Amniotic stem cell (primary cell): ENCODE results near the gene MND1.
"Not testable (repeated sequence)": the region's sequence is repeated elsewhere in the genome, so short reads cannot be mapped to it uniquely, and the experiment has no call there.

Source experiments
- DNase-seq: peaks from one replicate; lab custom pipeline; 2025; lab: John Stamatoyannopoulos, UW

MND1 gene

DNA sequence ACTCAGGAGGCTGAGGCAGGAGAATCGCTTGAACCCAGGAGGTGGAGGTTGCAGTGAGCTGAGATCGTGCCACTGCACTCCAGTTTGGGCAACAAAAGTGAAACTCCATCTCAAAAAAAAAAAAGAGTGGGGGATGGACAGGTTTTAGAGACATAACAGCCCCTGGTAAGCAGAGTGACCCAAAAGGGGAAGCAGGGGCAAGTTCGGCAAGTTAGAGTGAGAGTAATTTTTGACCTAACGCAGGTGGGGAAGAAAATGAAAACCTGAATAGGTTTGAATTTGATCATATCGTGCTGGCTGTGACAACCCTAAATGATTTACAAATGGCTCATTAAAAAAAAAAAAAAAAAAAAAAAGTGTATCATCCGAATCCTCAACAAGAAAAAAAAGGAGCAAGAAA lies 96.0 kb downstream of the MND1 start:
- DNase-seq = no peak

- no peak for DNase-seq
Observed at GRCh38 chr4:153447175-153447905, 102.9 kb downstream of the MND1 start.

DNA sequence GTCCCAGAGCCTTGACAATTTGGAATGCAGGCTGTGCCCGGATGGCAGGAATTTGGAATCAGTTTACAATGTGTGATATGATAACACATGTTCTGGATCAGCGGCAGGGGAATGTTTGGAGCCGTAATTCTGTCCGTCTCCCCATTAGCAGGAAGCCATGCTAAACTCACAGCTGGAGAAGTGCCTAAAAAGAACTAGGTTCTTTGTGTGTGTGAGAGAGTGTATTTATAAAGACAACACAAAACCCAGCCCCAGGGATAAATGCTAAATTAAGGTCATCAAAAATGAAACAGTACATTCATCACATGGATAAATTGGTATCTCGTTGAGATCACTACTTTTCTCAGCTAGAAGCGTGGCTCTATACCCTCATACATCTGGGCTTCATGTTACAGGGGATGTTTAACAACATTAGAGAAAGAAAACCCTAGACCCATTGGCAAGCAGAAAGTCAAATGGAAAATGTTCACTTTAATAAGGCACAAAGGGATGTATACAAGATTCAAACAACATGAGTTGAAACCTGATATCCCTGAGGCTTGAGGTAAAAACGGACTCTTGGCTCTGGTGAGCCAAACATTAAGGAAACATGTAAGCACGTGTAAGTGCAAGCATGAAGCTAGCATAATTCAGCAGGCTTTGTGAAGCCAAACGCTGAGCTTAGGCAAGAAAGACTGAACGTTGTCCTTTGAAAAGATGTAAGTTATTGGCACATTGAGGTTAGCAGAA lies 103.7 kb downstream of the MND1 start:
- no peak for DNase-seq

DNA sequence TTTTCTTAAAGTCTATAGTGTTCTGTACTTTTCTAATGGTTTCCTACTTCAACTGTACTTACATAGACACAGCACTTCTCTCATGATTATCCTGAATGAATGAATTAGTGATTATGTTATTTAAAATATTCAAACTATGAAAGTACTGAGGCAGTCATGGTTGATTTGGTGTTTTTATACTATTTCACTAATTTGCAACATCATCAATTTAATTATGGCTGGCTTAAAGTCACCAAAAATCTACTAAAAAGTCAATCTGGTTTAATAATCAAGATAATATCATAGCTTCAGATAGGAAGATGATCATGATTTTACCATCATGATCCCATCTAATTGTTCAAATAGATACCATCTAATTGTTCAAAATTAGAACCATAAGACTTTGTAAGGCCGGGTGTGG lies 104.8 kb downstream of the MND1 start:
- DNase-seq = no peak

DNA sequence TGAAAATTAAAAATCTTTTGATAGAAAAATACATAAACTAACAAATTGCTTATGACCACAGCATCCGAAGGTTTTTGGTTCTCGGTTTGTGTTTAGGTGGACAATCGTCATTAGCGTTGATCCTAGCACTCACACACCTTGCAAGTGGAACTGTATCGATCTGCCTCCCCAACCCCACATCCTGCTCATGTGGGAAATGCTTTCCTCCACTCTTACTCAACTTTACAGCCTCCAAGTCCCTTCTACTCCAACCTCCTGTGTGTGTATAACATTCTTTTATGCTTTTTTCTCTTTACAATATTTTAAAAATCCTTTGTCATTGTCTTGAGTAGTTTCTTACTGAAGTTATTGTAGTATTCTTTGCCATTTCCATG lies 106.0 kb downstream of the MND1 start:
- no peak for DNase-seq

- not testable (repeated sequence) for DNase-seq
Observed at GRCh38 chr4:153451145-153451544, 106.7 kb downstream of the MND1 start.

DNA sequence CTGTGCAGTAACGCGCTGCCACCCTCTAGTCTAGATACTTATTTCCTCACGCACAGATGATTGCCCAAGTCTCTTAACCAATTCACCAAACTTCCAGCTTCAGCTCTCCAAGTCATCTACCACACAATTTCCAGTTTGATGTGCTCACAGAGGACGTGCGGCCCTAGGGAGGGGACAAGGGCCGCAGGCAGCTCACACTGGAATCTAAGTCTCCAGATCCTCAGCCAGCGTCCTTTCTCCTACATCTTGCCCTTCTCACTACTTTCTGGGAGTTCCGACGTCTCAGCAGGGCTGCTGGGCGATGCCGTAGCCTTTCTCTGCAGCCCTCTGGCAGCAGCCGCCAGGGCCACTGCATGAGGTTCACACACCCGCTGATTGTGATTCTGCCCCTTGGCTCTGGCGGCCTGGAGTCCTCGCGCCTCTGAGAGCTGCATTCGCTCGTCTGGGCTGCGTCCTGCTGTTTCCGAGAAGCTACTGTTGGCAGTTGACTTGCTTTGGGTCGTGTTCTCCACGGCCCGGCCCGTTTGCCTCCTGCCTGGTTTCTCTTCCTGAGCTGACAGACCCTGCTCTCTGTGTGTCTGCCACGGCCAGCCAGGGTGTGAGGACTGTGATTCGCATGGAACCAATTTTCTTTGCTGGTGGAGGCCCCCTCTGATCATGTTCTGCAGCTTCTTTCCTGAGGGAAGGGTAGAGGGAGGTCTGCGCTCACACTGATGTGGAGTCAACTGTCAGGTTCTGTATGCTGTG lies 107.6 kb downstream of the MND1 start:
- DNase-seq = no peak

DNA sequence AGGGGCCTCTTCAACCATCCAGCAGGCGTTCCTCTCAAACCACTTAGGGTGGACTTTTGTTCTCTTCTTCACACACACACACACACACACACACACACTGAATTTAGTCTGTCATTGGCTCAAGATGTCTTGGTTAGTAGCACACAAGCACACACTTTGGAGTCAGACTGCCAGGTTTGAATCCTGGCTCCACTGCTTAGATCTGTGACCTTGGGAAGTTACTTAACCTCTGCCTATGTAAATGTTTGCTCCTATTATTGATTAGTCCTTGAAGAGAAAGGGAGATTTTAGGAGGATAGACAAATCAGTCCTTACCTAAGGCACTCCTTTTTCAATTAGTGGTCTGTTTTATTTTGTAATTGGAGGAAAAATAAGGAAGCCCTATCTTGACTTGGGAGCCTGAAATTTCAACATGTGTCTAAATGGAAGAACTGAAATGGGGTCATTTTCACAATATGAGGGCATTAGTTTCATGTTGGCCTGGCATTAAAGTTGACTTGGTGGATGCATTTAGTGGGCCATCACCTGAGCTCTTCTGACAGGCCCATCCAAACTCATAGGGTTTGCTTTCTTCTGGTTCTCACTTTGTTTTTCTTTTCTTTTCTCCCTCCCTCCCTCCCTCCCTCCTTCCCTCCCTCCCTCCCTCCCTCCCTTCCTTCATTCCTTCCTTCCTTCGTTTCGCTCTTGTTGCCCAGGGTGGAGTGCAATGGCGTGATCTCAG lies 108.3 kb downstream of the MND1 start:
- DNase-seq = no peak

- no peak for DNase-seq
Observed at GRCh38 chr4:153453402-153453801, 108.9 kb downstream of the MND1 start.

DNA sequence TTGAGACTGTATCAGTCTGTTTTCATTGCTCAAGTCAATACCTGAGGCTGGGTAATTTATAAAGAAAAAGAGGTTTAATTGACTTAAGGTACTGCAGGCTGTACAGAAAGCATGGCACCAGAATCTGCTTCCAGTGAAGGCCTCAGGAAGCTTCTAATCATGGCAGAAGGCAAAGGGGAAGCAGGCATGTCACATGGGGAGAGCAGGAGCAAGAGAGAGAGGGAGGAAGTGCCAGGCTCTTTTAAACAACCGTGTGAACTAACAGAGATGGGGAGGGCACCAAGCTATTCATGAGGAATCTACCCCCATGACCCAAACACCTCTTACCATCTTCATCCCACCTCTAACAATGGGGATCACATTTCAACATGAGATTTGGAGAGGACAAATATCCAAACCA lies 114.5 kb downstream of the MND1 start:
- no peak for DNase-seq

GRCh38 chr4:153461549-153461948 lies 117.1 kb downstream of the MND1 start:
- not testable (repeated sequence) for DNase-seq

GRCh38 chr4:153464068-153464467 lies 119.6 kb downstream of the MND1 start:
- DNase-seq = no peak
